DMS53 treated with DMSO at 0.1 percent for 48 hours (cell line): ENCODE measurements around the gene IGFBP5.

ENCODE experiments used
- DNase-seq: peaks from one replicate; lab custom pipeline; 2025; ENCODE audit not compliant: unreplicated experiment; lab: John Stamatoyannopoulos, UW

The IGFBP5 gene

DNA sequence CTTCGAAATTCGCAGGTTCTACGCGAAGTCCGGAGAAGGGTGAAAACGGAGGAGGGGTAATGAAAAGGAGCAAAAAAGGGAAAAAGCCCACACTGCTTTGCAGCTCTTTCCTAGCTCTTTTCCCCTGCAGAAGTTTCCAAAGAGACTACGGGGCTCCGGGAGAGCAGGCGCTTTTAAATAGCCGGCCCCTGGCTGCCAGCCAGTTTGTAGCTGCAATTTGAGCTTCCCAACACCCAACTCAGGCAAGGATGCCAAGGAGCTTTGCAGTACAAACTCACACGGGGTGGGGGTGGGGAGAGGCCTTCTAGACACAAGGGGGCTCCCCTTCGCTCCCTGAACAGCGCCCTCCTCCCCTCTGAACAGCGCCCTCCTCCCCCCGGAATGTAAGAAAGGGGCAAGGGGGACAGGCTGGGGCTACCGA is at the start of gene IGFBP5:
TSS of gene IGFBP5 (minus strand) at position 149 of the 421 bp plus-strand sequence. CDS start 774 bp downstream, outside the sequence.
- DNase-seq: no peak

DNA sequence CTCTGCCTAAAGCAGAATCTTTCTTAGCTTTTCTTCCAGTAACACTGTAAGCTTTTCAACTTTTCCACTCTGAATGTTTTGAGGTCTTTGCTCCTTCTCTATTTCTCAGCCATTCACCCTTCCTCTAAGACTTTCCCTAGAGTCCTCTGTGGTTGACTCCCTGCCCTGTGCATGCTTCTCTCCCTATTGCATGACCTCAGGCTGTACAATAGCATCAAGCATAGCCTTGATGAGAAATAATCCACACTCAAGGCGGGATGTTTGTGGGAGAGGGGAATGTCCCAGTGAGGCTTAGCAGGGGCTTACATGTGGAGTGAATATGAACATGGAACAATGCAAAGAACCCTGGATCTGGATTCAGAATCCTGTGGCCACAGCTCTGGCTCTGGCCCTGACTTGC is 48.4 kb upstream of the IGFBP5 start:
- DNase-seq: no peak

GRCh38 chr2:216742411-216742810 is 47.1 kb upstream of the IGFBP5 start:
- no peak for DNase-seq

DNA sequence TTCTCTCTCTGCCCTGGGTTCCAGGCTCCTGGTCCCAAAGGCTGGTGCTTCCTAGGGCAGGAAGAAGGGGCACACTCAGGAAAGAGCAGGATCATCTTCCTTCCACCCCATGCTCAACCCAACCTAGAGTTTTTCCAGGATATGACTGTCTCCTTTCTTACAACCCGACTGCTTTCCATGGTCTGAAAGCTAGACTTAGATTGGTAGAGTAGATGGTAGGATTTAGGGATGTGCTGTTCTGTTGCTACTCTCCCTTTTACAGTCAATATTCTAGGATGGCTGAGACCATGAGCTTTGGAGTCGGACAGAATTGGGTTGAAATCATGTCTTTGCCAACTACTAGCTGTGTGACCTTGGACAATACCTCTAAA is 45.9 kb upstream of the IGFBP5 start:
- no peak for DNase-seq

GRCh38 chr2:216740557-216741222 is 45.3 kb upstream of the IGFBP5 start:
- peak; percentile 34 for DNase-seq

- peak; percentile 24 for DNase-seq
These were observed 43.7 kb upstream of the IGFBP5 start for GRCh38 chr2:216739035-216739434.

- no peak for DNase-seq
These were observed 42.3 kb upstream of the IGFBP5 start for GRCh38 chr2:216737676-216738075.

DNA sequence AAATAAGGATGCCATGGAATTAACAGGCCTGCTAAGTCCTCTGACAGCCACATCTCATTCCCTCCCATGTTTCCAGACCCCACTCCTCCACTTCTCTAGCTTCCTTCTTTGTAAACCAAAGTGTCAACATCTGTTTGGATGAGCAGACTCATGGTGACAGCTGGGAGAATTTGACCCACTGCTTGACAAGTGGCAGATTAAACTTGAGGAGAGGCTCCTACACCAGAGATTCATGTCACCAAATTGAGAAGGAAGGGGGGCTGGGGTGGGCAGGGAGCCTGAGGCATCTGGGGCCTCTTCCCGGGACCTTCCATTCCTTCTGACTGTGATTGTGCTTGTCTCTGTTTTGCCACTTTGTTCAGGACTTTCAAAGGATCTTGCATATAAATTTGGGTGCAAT is 41.0 kb upstream of the IGFBP5 start:
- DNase-seq: no peak

- no peak for DNase-seq
These were observed 40.3 kb upstream of the IGFBP5 start for GRCh38 chr2:216735668-216736067.

- DNase-seq: no peak
These were observed 39.7 kb upstream of the IGFBP5 start for GRCh38 chr2:216735086-216735485.

DNA sequence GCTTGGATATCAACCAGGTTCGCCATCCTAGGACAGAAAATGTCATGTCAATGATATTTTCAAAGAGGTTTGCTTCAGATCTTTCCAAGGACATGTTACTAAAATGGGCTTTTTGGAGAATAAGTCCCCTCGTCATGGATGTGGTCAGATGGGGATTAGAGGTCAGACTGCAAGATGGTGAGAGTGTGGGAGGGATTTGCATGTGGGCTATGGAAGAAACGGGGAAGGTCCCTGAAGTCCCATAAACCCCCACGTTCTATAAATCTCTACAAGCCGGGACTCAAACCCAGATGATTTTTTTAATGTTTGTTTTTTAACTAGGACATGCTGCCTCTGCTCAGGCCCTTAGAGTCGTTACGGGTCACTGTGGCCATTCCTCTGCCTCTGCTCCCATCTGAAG is 37.7 kb upstream of the IGFBP5 start:
- DNase-seq: no peak

DNA sequence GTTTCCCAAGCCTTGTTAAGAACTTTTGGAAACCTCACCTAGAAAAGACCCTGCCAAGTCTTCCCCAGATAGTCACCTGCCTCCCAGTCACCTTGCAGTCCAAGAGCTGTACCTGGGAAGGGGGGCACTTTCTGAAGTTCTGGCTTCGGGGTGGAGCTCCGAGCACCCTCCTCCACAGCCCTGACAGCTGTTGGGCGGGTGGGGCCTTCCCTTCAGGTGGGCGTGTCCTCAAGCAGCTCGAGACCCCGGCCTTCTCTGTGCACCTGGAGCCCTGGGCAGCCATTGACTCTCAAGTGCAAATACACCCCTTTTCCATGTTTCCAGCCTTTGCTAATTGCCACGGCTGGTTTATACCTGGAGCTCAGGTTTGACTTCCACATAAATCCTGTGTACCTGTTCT is 37.0 kb upstream of the IGFBP5 start:
- DNase-seq: no peak

DNA sequence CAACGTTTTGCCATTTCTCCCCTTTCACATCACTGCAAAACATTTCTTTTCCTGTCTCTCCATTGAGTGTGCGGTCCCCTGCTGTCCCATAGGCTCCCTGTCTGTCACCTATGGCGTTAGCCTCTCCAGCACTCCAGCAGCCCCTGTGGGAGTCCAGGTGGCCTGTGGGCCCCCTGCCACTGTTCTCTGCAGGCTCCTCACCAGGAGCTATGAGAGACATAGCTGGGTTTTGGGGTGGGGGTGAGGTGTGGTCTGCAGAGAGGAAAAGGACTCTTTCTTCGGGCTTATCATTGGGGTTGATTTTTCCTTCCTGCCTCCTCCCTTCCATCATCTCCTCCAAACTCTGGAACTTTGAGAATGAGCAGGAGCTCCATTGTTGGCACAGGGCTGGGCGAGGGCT is 36.1 kb upstream of the IGFBP5 start:
- no peak for DNase-seq

DNA sequence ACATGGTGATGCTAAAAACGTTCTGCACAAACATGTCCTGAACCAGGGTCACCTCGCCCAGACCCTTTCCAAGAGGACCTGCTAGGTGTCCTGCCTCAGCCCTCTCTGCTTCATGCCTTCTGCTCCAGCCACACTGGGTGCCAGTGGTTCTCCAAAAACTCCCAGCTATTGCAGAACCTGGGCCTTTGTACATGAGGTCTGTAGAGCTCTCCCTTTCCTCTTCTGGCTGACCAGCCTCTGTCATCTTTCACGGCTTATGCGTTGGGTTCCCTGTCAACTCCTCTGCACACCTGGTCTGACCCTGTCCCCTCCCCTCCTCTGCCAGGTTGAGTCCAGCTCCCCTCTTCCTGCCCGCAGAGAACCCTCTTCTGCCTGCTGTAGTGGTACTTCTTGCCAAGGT is 35.5 kb upstream of the IGFBP5 start:
- no peak for DNase-seq

- DNase-seq: no peak
These were observed 32.2 kb upstream of the IGFBP5 start for GRCh38 chr2:216727346-216728122.

- DNase-seq: no peak
These were observed 28.8 kb upstream of the IGFBP5 start for GRCh38 chr2:216724190-216724589.

DNA sequence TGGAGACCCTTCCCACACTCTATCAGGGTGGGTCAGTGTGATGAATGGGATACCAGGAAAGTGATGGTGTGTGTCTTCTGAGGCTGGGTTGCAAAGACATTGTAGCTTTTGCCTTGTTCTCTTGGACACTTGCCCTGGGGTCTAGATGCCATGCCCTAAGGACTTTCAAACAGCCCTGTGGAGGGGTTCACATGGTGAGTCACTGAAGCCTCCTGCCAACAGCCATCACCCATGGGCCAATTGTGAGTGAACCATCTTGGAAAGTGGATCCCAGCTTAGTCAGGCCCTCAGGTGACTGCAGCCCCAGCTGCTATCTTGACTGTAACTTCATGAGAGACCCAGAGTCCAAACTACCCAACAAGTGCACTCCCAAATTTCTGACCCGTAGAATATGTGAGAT is 25.8 kb upstream of the IGFBP5 start:
- DNase-seq: no peak

DNA sequence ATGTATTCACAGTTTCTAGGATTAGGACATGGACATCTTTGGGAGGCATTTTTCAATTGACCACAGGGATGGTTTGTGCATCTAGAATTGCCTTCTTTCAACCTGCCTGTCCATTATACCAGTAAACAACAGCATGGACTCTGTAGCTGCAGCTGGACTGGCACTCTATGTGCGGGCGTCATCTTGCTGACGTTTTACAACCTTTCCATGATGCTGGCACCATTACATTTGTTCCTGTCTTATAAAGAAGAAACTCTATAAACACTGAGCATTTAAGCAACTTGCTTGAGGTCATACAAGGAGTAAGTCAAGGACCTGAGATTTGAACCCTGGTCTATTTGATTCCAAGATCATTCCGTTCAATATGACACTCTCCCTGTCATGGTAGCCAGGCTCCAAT is 25.4 kb upstream of the IGFBP5 start:
- no peak for DNase-seq

DNA sequence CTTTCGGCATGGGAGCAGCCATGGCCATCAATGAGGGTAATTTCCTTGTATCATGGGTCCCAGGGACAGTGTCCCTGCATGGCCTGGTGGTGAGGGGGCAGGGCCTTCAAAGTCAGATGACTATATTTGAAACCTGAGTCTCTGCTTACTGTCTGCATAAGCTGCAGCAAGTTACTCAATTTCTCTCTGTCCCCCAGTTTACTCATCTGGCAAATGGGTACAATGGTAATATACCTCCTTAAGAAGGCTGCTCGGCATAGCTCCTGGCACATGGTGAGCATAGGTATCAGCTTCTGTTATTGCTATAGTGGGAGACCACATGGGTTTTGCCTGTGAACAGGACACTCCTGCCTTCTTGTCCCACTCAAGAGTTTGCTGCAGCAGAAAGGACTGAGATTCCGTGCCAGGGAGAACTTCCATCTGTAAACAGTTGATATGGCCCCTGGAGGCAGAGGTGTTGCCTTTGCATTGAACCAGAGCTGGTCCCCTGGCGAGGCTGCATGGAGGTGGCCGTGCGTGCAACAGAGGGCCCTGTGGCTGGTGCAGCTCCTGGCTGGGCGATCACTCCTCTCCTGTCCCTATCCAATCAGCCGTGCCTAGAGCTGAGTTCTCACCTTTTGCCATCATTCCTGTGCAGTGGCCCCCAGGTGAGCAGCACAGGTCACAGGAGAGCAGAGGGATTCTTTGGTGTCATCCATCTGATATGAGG is 22.7 kb upstream of the IGFBP5 start:
- no peak for DNase-seq

- no peak for DNase-seq
These were observed 22.1 kb upstream of the IGFBP5 start for GRCh38 chr2:216717491-216717901.

DNA sequence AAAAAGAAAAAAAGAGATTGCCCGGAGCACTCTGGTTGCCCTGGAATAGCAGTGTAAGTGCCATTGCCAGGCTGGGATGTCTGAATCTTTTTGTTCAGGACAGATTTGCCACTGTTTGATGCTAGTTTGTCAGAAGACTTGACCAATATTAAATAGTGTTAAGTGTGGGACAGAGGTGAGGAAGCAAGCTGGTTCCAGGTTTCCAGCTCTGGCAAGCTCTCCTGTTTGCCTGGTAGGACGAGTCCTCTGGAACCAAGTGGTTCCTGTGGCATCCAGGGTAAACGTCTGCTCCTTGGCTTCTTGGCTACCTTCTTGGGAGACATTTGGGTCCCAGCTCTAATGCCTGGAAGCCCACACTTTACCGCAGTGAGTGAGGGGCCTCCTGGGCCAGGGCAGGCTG is 20.8 kb upstream of the IGFBP5 start:
- no peak for DNase-seq

GRCh38 chr2:216715402-216715974 is 20.1 kb upstream of the IGFBP5 start:
- DNase-seq: no peak
